ENCODE measurements around the gene TSSK3. TPM values are rescaled to one million over a fixed set of nuclear protein-coding genes. Genes with fewer than 3 reads are reported as not detected.

TSSK3 gene
- total and polyA plus RNA-seq, 9 of the 15 experiments (the other 6 are each of a cell fraction or from before 2014, with no cell fraction given): 0.27 to 2.8 (median 1.9) TPM

- TF ChIP-seq SMAD3 (CRISPR knock-in tag; conservative IDR thresholded peaks at IDR 0.05) (peak; percentile 77; the same call in 1 of the 2 replicates), ZNF766 (CRISPR knock-in tag; conservative IDR thresholded peaks at IDR 0.05) (peak; percentile 88), ZFX (CRISPR knock-in tag; IDR thresholded peaks at IDR 0.05) (peak; percentile 97), TEAD1 (CRISPR knock-in tag; IDR thresholded peaks at IDR 0.05) (peak in 1 of 2 experiments; percentile 85; a peak in 2 of 4 replicates), ZNF143 (CRISPR knock-in tag; IDR thresholded peaks at IDR 0.05) (no peak), ZNF232 (CRISPR knock-in tag; IDR thresholded peaks at IDR 0.05) (peak; percentile 79; the same call in 1 of the 2 replicates), SMAD4 (CRISPR knock-in tag; conservative IDR thresholded peaks at IDR 0.05) (peak; percentile 79), YY1 (IDR thresholded peaks at IDR 0.05; ENCODE audit: borderline replicate concordance in 1 of 3, control insufficient read depth in 1 of 3, extremely low read depth in 1 of 3, insufficient read depth in 3 of 3, insufficient read length in 1 of 3, insufficient replicate concordance in 2 of 3, low read depth in 1 of 3, low read length in 2 of 3) (peak in 1 of 3 experiments; percentile 39), RB1 (IDR thresholded peaks at IDR 0.05; ENCODE audit: low read depth) (peak; percentile 77), CCNT2 (IDR thresholded peaks at IDR 0.05; ENCODE audit: borderline replicate concordance, extremely low read depth, insufficient read length, low read depth, low read length) (peak; percentile 72), RUNX1 (IDR thresholded peaks at IDR 0.05; ENCODE audit: low read depth) (no peak), TCFL5 (CRISPR knock-in tag; conservative IDR thresholded peaks at IDR 0.05) (0 out of 2 replicates have a peak, but pooled peaks have one; percentile 63), SRSF7 (optimal IDR thresholded peaks at IDR 0.05; ENCODE audit: low read depth, low read length) (no peak), THRB (CRISPR knock-in tag; conservative IDR thresholded peaks at IDR 0.05) (no peak), ZFPM2 (CRISPR knock-in tag; IDR thresholded peaks at IDR 0.05) (no peak), ZNF444 (CRISPR knock-in tag; IDR thresholded peaks at IDR 0.05) (0 out of 2 replicates have a peak, but pooled peaks have one; percentile 58)
- TF ChIP-seq, protein P1, sequence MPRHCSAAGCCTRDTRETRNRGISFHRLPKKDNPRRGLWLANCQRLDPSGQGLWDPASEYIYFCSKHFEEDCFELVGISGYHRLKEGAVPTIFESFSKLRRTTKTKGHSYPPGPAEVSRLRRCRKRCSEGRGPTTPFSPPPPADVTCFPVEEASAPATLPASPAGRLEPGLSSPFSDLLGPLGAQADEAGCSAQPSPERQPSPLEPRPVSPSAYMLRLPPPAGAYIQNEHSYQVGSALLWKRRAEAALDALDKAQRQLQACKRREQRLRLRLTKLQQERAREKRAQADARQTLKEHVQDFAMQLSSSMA (CRISPR knock-in tag; IDR thresholded peaks at IDR 0.05): 0 out of 2 replicates have a peak, but pooled peaks have one; percentile 27
- TF ChIP-seq, protein P2, sequence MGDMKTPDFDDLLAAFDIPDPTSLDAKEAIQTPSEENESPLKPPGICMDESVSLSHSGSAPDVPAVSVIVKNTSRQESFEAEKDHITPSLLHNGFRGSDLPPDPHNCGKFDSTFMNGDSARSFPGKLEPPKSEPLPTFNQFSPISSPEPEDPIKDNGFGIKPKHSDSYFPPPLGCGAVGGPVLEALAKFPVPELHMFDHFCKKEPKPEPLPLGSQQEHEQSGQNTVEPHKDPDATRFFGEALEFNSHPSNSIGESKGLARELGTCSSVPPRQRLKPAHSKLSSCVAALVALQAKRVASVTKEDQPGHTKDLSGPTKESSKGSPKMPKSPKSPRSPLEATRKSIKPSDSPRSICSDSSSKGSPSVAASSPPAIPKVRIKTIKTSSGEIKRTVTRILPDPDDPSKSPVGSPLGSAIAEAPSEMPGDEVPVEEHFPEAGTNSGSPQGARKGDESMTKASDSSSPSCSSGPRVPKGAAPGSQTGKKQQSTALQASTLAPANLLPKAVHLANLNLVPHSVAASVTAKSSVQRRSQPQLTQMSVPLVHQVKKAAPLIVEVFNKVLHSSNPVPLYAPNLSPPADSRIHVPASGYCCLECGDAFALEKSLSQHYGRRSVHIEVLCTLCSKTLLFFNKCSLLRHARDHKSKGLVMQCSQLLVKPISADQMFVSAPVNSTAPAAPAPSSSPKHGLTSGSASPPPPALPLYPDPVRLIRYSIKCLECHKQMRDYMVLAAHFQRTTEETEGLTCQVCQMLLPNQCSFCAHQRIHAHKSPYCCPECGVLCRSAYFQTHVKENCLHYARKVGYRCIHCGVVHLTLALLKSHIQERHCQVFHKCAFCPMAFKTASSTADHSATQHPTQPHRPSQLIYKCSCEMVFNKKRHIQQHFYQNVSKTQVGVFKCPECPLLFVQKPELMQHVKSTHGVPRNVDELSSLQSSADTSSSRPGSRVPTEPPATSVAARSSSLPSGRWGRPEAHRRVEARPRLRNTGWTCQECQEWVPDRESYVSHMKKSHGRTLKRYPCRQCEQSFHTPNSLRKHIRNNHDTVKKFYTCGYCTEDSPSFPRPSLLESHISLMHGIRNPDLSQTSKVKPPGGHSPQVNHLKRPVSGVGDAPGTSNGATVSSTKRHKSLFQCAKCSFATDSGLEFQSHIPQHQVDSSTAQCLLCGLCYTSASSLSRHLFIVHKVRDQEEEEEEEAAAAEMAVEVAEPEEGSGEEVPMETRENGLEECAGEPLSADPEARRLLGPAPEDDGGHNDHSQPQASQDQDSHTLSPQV (IDR thresholded peaks at IDR 0.05): peak; percentile 99
- TF ChIP-seq, protein P3, sequence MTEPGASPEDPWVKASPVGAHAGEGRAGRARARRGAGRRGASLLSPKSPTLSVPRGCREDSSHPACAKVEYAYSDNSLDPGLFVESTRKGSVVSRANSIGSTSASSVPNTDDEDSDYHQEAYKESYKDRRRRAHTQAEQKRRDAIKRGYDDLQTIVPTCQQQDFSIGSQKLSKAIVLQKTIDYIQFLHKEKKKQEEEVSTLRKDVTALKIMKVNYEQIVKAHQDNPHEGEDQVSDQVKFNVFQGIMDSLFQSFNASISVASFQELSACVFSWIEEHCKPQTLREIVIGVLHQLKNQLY (CRISPR knock-in tag; conservative IDR thresholded peaks at IDR 0.05): peak in 1 of 2 experiments; percentile 92; a peak in 1 of 4 replicates
Measured at GRCh38 chr1:32350785-32351398, 11.4 kb upstream of the TSSK3 start (continued).
